Measurements from ENCODE around the gene KCNK3.
"Not testable (repeated sequence)": the region's sequence is repeated elsewhere in the genome, so short reads cannot be mapped to it uniquely, and the experiment has no call there.

The KCNK3 gene

DNA sequence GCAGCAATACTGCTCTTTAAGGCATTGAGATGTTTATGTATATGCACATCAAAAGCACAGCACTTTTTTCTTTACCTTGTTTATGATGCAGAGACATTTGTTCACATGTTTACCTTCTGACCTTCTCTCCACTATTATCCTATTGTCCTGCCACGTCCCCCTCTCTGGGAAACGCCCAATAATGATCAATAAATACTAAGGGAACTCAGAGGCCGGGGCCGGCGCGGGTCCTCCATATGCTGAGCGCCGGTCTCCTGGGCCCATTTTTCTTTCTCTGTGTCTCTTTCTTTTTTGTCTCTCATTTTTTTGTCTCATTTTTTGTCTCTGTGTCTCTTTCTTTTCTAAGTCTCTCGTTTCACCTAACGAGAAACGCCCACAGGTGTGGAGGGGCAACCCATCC, 57.9 kb downstream of the KCNK3 start:
- in situ Hi-C loops (cut with HindIII; ENCODE audit: low sequenced_read_pairs), result not testable (repeated sequence)

DNA sequence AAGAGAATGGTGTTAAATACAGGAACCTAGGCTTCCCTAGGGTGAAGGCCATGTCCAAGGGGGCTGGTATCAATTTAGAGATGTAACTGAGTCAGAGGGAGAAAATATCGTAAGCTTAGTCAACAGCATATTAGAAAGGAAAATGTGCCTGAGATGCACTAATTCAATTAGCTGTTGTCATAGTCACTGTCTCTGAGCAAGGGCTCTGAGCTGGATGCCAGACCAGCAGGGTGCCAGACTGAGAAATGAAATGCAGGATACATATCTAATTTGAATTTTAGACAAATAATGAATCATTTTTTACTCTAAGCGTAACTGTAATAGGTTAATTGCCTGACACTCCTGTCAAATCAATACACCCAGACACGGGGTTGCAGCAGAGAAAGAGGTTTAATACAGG, 60.1 kb downstream of the KCNK3 start:
- in situ Hi-C loops (cut with HindIII; ENCODE audit: low sequenced_read_pairs), result no loop called here

DNA sequence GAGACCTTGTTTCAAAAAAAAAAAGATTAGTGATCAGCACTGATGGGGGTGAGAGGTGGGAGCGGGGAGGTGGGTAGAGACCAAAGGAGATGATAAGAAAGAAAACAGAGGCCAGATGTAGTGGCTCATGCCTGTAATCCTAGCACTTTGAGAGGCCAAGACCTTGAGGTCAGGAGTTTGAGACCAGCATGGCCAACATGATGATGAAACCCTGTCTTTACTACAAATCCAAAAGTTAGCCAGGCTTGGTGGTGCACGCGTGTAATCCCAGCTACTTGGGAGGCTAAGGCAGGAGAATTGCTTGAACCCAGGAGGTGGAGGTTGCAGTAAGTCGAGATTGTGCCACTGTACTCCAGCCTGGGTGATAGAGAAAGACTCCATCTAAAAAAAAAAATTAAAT, 62.0 kb downstream of the KCNK3 start:
- in situ Hi-C loops (cut with HindIII; ENCODE audit: low sequenced_read_pairs), result no loop called here

DNA sequence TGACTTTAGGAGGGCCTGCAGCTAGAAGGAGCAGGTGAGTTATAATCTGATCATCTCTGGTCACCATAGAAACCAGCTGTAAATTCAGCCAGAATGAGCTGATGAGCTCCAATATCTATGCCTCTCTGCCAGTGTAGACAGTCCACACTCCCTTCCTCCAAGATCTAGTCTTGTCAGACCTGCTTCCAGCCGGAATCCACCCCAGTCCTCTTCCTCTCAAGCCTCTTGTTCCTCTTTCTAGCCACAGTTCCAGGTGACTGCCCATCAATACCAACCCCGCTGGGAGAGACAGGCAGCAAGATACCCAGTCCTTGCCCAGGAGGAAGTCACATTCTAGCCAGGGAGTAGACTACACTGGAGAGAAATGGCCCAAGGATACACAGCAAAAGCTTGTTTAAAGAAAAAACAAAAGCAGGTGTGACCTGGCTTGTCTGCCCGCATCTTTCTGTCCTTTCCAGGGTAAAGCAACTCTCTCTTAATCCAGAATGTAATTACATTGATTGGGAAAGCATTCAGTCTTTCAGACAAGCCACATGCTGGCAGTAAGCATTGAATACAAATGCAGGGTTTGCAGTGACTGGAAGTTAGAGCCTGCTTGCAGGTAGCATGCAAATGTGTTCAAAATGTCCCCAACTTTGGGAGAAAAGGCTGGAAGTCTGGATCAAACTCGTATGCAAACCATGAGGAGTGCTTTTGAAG, 62.6 kb downstream of the KCNK3 start:
- in situ Hi-C loops (cut with HindIII; ENCODE audit: low sequenced_read_pairs), result no loop called here

DNA sequence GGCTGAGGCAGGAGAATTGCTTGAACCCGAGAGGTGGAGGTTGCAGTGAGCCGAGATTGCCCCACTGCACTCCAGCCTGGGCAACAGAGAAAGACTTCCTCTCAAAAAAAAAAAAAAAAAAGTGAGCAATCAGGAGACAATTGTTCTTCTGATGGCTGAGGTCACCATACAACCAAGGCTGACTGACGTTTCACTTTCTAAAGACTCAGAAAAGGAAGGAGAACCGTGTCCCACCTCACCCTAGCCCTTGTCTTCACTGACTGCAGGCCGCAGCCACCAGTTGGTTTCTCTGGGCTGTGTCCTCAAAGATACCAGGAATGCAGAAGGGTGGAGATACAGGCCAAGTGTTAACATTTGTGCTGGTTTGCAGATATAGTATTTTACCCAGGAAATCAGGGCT, 63.8 kb downstream of the KCNK3 start:
- in situ Hi-C loops (cut with HindIII; ENCODE audit: low sequenced_read_pairs), result no loop called here

DNA sequence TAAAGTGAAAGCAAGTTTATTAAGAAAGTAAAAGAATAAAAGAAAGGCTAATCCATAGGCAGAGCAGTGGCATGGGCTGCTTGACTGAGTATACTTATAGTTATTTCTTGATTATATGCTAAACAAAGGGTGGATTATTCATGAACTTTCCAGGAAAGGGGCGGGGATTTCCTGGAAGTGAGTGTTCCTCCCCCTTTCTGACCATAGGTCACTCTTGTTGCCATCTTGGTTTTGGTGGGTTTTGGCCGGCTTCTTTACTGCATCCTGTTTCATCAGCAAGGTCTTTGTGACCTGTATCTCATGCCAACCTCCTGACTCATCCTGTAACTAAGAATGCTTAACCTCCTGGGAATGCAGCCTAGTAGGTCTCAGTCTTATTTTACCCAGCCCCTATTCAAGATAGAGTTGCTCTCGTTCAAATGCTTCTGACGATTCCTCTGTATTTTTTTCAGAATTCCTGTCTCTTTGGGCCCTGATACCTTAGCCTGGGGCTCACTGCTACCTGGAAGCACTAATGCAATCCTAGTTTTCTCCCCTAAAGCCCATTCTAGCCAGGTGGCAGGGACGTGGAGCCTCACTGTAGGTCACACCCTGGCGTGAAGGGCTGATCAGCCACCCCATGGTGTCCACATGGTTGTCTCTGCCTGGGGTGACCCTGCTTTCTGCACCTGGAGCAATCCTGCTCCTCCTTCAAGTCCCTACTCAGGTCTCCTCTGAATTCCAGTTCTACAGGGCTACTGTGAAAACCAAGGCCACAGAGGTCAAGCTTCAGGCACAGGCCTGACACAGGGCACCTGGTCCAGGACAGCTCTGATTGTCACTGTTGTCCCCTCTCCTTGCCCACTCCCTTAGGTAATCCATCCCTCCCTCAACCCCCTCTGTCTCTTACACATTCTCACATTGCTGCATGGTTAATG, 65.6 kb downstream of the KCNK3 start:
- in situ Hi-C loops (cut with HindIII; ENCODE audit: low sequenced_read_pairs), result no loop called here

DNA sequence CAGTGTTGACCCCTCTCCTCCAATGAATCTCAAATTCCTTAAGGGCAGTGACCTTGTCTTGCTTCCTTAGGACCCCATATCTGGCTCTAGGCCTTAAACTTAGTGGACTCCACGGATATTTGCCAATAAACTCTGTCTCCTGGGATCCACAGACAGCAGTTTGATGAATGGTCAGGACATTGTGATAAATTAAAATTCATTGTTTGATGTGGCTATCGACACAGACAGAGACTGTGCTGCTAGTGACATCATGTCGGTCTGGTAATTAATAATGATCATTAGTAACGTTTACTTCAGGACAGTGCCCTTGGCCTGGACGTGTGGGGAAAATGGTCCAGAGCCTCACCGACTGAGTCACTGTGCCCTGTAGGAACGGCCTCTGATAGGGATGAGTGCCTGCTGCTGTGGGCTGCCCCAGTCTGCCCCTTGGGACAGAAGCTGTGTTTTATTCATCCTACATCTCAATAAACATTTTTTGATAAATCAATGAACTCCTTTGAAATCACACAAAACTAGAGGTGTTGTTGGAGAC, 66.3 kb downstream of the KCNK3 start:
- in situ Hi-C loops (cut with HindIII; ENCODE audit: low sequenced_read_pairs), result no loop called here

DNA sequence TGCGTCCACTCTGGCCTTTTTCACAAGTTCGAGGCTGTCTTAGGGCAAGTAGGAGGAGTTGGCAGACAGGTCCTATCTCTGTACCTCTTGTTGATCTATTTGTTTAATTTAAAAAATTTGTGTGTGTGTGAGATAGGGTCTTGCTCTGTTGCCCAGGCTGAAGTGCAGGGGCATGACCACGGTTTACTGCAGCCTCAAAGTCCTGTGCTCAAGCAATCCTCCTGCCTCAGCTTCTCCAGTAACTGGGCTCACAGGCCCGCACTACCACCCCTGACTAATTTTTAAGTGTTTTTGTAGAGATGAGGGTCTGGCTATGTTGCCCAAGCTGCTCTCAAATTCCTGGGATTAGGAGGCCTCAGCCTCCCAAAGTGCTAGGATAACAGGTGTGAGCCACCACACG, 67.3 kb downstream of the KCNK3 start:
- in situ Hi-C loops (cut with HindIII; ENCODE audit: low sequenced_read_pairs), result no loop called here

DNA sequence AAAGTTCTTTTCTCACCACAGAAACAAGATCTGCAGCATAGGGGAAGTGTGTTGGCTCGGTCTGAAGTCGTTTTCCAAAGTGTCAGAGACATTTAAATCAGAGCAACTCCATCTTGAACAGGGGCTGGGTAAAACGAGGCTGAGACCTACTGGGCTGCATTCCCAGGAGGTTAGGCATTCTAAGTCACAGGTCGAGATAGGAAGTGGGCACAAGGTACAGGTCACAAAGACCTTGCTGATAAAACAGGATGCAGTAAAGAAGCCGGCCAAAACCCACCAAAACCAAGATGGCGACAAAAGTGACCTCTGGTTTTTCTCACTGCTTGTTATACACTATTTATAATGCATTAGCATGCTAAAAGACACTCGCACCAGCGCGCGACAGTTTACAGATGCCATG, 68.5 kb downstream of the KCNK3 start:
- in situ Hi-C loops (cut with HindIII; ENCODE audit: low sequenced_read_pairs), result not testable (repeated sequence)

DNA sequence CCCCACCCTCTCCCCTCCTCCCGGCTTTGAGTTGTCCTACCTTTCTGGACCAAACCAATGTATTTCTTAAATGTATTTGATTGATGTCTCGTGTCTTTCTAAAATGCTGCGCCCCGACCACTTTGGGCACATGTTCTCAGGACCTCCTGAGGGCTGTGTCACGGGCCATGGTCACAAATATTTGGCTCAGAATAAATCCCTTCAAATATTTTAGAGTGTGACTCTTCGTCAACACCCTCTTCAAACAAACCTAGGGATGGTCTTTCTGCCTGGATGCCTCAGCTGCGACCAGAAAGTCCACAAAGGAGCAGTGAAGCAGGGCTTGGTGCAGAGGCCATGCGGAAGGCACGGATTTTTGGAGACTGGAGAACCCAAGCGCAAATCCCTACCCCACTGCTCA, 70.5 kb downstream of the KCNK3 start:
- in situ Hi-C loops (cut with HindIII; ENCODE audit: low sequenced_read_pairs), result no loop called here

DNA sequence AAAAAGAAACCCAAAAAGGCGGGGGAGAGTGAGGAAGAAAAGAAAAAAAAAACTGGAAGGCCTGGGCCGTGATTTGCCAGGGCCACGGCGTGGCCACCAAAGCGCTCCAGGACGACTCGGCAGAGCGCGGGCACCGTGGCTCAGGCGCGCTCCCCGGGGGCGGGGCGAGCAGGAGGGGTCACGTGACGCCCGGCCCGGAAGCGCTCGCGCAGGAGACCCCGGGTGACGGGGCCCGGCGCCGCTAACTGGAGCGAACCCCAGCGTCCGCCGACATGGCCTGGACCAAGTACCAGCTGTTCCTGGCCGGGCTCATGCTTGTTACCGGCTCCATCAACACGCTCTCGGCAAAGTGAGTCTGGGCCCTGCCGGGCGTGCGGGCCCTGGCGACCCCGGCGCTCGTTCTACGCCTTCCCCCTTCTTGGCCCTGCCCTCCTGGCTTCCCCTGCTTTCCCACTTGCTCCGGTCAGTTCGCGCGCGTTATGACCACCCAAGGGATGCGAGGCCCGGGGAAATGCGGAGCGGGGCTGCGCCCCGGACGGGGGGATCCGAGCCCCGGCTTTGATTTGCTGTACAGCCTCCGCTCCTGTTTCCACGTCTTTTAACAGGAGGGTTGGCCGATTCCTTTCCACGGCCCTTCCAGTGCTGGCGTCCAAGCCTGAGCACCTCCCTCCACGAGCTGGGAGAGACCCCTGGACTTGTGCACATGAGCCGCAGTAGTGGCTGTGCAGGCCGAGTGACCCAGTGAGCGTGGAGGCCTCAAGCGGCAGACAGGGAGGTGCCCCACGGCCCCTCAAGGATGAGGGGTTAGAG, 71.8 kb downstream of the KCNK3 start, which contains the start of gene SLC35F6:
TSS of gene SLC35F6 (plus strand) at position 207 of the 810 bp plus-strand sequence. CDS start at position 273, 66 bp downstream.
- in situ Hi-C loops (cut with HindIII; ENCODE audit: low sequenced_read_pairs), result no loop called here

DNA sequence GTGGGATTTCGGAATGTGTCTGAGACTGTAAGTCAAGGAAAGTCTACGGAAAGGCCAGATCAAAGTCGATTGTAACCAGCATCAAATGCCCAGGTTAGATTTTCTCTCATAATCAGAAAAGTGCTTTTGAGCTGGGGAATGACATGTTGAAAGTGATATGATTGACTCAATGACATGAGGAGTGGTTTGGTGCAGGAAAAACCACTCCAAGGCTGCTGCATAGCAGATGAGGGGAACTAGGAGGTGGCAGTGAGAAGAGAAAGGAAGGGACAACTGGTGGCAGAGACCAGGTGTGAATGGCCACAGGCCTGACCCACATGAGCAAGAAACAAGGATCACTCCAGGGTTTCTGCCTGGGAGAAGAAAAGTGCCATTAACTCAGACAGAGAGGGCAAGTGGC, 72.4 kb downstream of the KCNK3 start:
- in situ Hi-C loops (cut with HindIII; ENCODE audit: low sequenced_read_pairs), result no loop called here

DNA sequence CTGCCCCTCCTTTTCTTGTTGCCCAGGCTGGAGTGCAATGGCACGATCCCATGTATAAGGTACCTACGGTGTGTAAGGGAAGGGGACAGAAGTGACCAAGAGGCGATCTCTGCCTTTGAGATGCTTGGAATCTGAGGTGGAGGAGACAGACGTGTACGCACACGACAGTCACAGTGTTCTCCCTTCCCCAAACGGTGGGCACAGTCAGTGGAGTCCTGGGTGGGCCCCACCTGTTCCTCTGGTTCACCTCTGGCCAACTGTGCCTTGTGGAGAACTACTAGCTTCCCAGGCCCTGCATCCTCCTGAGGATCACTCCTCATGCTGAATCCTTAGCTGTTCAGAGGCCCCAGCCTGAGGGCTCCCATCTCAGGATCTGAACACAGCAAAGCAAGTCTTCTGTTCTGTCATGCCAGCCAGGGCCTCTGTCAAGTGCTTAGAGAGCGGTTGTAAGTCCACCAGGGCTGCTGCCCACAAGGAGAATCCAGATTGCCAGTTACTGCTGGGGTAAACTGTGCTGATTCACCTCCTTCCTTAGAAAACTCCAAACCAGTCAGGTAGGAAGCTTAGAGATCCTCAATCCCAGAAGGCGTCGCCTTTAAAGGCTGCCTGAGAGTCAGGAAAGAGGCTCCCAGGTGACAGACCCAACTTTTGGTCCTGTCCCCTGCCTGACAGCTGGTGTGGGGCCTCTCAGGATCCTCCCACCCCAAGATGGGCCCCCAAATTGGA, 73.1 kb downstream of the KCNK3 start:
- in situ Hi-C loops (cut with HindIII; ENCODE audit: low sequenced_read_pairs), result no loop called here

DNA sequence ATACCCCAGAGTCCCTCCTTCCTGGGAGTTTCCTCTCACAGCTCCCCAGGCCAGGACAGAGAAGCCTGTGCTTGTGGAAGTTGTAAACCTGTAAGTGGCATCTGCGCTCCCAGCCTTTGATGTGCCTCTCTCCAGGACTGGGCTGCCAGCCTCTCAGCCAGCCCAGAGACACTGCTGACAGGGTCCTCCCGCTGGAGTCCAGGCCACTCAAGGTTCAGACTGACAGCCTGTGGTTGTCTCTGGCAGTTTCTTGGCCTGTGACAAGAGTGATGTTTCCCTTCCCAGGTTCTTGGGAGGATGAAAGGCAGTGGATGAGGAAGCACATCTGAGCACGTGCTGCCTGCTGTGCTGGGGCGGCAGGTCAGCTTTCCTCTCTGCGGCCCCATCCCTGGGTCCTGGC, 74.6 kb downstream of the KCNK3 start:
- in situ Hi-C loops (cut with HindIII; ENCODE audit: low sequenced_read_pairs), result no loop called here

DNA sequence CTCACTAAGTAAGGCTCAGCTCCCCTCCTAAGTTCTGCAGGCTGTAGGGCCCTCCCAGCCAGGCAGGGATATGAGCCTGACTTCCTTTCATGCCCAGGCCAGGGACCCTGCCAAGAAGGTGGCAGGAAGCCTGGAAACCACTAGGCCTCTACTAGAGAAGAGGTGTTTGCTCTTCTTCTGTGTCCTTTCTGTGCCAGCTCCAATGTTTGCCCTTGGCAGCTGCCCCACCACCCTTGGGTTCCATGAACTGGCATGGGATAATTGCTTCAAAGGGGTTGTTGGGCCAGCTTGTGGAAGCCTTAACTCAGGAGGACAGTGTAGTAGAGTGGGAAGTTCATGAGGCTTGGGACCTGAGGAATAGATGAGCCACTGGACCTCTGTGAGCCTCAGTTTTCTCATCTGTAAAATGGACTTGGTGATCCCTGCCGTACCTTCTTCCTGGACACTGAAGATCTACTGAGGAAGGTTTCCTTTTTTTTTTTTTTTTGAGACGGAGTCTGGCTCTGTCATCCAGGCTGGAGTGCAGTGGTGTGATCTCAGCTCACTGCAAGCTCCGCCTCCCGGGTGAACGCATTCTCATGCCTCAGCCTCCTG, 75.5 kb downstream of the KCNK3 start:
- in situ Hi-C loops (cut with HindIII; ENCODE audit: low sequenced_read_pairs), result no loop called here

DNA sequence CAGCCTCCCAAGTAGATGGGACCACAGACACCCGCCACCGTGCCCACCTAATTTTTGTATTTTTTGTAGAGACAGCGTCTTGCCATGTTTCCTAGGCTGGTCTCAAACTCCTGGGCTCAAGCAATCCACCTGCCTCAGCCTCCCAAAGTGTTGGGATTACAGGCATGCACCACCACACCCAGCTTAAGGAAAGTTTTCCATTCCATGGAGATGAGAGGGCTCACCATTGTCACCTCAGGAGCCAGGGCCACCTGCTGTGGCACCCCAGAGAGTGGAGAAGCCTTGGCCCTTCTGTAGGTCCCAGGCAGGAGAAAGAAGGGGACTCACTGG, 76.2 kb downstream of the KCNK3 start:
- in situ Hi-C loops (cut with HindIII; ENCODE audit: low sequenced_read_pairs), result no loop called here

DNA sequence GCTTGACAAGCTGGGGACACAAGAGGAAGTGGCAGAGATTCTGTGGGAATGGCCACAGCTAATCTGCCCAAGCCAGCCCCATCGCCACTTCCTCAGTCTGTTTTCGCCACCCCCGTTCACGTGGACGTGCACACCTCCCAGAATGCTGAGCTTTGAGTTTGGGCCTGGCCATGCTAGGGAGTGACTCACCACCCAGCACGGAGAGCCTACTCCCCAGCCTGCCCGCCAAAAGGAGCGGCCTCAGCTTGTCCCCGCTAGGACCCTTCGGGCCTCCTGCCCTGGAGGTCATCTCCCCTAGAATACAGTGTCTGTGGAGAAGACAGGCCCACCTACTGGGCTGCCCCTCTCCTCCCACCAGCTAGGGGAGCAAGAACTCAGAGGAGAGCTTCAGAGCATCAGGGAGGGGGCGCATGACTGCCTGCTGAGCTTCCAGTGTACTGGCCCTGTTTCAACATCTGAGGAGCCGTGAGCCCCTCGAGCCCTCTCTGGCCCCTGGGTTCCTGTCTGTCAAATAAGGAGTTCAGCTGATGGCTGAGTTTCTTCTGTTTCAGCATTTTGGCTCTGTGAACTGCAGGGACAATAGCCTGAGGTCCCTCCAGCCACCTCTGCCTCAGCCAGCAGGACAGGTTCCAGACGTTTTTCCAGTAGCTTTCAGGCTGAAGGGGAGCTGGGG, 76.7 kb downstream of the KCNK3 start:
- in situ Hi-C loops (cut with HindIII; ENCODE audit: low sequenced_read_pairs), result no loop called here

DNA sequence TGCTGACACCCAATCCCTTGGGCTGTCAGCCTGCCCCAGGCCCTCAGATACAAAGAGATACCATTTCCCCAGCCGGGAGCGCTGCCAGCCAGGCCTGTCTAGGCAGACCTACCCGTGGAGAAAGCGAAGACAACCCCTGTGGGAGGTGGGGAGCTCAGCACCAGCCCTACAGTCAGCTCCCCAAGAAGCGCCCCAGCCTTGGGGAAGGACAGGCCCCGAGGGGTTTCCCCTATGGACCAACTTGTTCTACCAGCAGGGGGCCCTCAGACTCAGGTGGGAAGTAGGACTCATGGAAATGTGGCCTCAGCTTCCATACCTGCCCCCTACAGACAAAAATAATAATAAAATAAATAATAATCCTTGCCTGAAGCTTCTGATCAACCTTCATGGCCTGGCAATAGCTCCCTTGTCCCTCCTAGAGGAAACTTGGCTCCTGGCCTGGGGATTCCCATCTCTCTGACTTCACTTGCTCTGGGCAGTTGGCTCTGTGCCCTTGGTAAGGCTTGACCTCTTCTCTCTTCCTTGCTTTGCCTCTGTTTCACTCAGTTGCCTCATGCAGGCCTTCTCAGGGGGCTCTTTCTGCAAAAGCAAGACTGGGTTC, 78.6 kb downstream of the KCNK3 start:
- in situ Hi-C loops (cut with HindIII; ENCODE audit: low sequenced_read_pairs), result no loop called here

Data from DLD1 (cell line).